DND-41 (cell line): ENCODE measurements around the gene FBXW11.

Experiments used
- CTCF ChIP-seq: IDR thresholded peaks from 2 replicates; pipeline ENCODE4 v1.5.1; 2012; ENCODE audit warnings: borderline replicate concordance, low read length, moderate library complexity, mild to moderate bottlenecking; ENCODE audit not compliant: poor library complexity, severe bottlenecking; ENCODE audit errors: extremely low read depth
- EZH2 ChIP-seq: IDR thresholded peaks from 3 replicates; pipeline ENCODE4 v1.6.1; 2012; ENCODE audit warnings: borderline replicate concordance, low read depth, mild to moderate bottlenecking, moderate library complexity, low read length, inconsistent platforms; ENCODE audit not compliant: severe bottlenecking

- TF ChIP-seq CTCF (no peak), EZH2 (no peak)
Measured at GRCh38 chr5:171989946-171990712, 16.3 kb downstream of the FBXW11 start.
